CD8-positive, alpha-beta memory T cell (primary cell): Measurements from ENCODE around the gene RDH5. TPM values are rescaled to one million over a fixed set of nuclear protein-coding genes. Genes with fewer than 3 reads are reported as not detected.
"Not testable (repeated sequence)": the region's sequence is repeated elsewhere in the genome, so short reads cannot be mapped to it uniquely, and the experiment has no call there.

ENCODE experiments used
- CTCF ChIA-PET: fragments of 350-600 bp; sonication (Branson Sonifier 250); formaldehyde crosslinking; loops from one replicate; lab custom pipeline; 2021; ENCODE audit warnings: antibody characterized with exemption; lab: Charles Lee
- POLR2A ChIA-PET: fragments of 350-600 bp; sonication (Branson Sonifier 250); formaldehyde crosslinking; loops from one replicate; lab custom pipeline; 2021; ENCODE audit warnings: antibody characterized with exemption; lab: Charles Lee
- DNase-seq, 5 donors: peaks; one replicate each; pipeline versions ENCODE4 v3.0.0 to v3.0.0-alpha.2; 2020 to 2022; ENCODE audit warnings: mixed read lengths in 1 of 5
- H3K27ac ChIP-seq: one replicate; pipeline ENCODE4 v1.7.0; 2013; ENCODE audit warnings: low read depth, mild to moderate bottlenecking, low read length, moderate library complexity
- H3K27me3 ChIP-seq: 2 replicates; pipeline ENCODE4 v1.7.0; 2013; ENCODE audit warnings: low read length, mild to moderate bottlenecking; ENCODE audit not compliant: insufficient read depth, poor library complexity, severe bottlenecking
- H3K36me3 ChIP-seq: 2 replicates; pipeline ENCODE4 v1.7.0; 2013; ENCODE audit warnings: mild to moderate bottlenecking, low read length, moderate library complexity; ENCODE audit not compliant: insufficient read depth
- H3K4me1 ChIP-seq: 2 replicates; pipeline ENCODE4 v1.7.0; 2013; ENCODE audit warnings: mild to moderate bottlenecking, low read length, moderate library complexity; ENCODE audit not compliant: insufficient read depth
- H3K4me3 ChIP-seq: 2 replicates; pipeline ENCODE4 v1.7.0; 2013; ENCODE audit warnings: mild to moderate bottlenecking, low read length
- H3K9me3 ChIP-seq: 2 replicates; pipeline ENCODE4 v1.7.0; 2013; ENCODE audit warnings: mild to moderate bottlenecking, low read length
- H3K27ac Mint-ChIP-seq, 8 donors: one replicate each; pipeline ENCODE4 v1.8.0; 2020 to 2021; ENCODE audit warnings: mixed read lengths in 8 of 8, mild to moderate bottlenecking in 6 of 8, inconsistent platforms in 3 of 8, moderate library complexity in 3 of 8
- H3K27me3 Mint-ChIP-seq, 2 donors: one replicate each; pipeline ENCODE4 v1.8.0; 2020 to 2021; ENCODE audit warnings: mixed read lengths in 2 of 2, mild to moderate bottlenecking in 1 of 2, moderate library complexity in 1 of 2
- H3K36me3 Mint-ChIP-seq, 3 donors: one replicate each; pipeline ENCODE4 v1.8.0; 2020 to 2021; ENCODE audit warnings: mixed read lengths in 3 of 3, inconsistent platforms in 1 of 3, mild to moderate bottlenecking in 1 of 3
- H3K4me1 Mint-ChIP-seq, 3 donors: one replicate each; pipeline ENCODE4 v1.8.0; 2020 to 2021; ENCODE audit warnings: mixed read lengths in 3 of 3, inconsistent platforms in 1 of 3, mild to moderate bottlenecking in 1 of 3
- H3K4me3 Mint-ChIP-seq, 7 donors: one replicate each; pipeline ENCODE4 v1.8.0; 2020 to 2021; ENCODE audit warnings: mixed read lengths in 7 of 7, mild to moderate bottlenecking in 6 of 7, moderate library complexity in 4 of 7, inconsistent platforms in 2 of 7
- H3K9me3 Mint-ChIP-seq, 5 donors: one replicate each; pipeline ENCODE4 v1.8.0; 2020 to 2022; ENCODE audit warnings: mixed read lengths in 5 of 5, mild to moderate bottlenecking in 3 of 5, moderate library complexity in 2 of 5, inconsistent platforms in 1 of 5
- polyA plus RNA-seq: library from polyadenylated mRNA; unstranded; fragments of 300-500 nt; fragmentation: Illumina TruSeq; gene quantifications from one replicate; pipeline ENCODE4 v1.2.3, GENCODE V29; 2021
- total RNA-seq, 2 experiments: library from RNA; stranded (reverse); gene quantifications; one replicate each; pipeline ENCODE4 v1.2.3, GENCODE V29; 2021

The RDH5 gene
- total and polyA plus RNA-seq, 3 experiments from 2014 or later, result 0.90 to 8.5 (median 8.1) TPM

DNA sequence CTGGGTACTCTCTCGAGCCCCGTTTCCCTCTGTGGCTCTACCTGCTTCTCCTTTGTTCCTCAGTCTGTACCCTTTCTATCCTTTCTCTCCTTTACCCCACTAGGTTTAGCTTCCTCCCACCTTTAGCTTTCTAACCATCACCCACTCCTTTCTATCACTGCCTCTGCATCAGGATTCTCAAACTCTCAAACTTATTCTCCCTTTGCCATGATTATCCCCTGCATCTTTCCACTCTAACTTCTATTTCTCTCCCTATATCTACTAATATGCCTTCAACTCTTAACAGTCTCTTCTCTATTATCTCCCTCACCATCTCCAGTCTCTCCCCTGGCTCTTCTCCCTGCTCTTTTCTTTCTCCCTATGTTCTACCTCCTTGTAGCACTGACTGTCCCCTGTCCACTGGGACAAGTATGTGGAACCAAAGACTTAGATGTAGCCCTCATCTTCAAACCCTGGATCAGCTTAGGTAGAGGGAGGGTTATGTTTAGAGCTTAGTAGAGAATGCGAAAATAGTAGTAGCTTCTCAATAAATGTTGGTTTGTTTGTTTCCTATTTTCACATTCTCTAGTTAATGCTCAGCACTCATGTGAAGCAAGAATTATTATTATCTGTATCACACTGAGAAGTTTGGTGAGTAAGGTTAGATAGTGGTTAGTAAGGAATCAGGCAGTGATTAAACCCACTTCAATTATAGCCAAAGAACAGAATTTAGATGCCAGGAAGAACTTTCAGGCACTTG, 26.1 kb downstream of the RDH5 start:
- Histone ChIP-seq H3K27me3 (no peaks in the 10 kb centered on the region), H3K4me1 (peaks cover 20% of the 10 kb centered on the region), H3K4me3 (no peak overlapping the region), H3K27ac (no peak overlapping the region), H3K9me3 (no peaks in the 10 kb centered on the region), H3K36me3 (peaks cover 4% of the 10 kb centered on the region)
- peaks cover 28 to 44% (median 42%) of the 10 kb centered on the region in 3 donors for H3K4me1 Mint-ChIP-seq
- no peaks in the 10 kb centered on the region for H3K9me3 Mint-ChIP-seq
- POLR2A ChIA-PET, result interaction anchor here (0.9 kb wide), 1 partner anchor 228 kb away, joined by 8 read pairs; the partner anchor contains the start of gene RAB5B
- DNase-seq, result no peak
- H3K27ac Mint-ChIP-seq, result peak overlapping the region; percentile 4 to 86 (median 44)
- H3K4me3 Mint-ChIP-seq, result peak overlapping the region in 4 of 7 donors; percentile 9 to 86 (median 15)
- CTCF ChIA-PET, result interaction anchor here (1.3 to 4.0 kb wide), 4 partner anchors 8 to 193 kb away, joined by 3 to 21 read pairs (median 4); no protein-coding TSS in a partner anchor
- H3K27me3 Mint-ChIP-seq, result no peaks in the 10 kb centered on the region
- peaks cover 0 to 32% (median 3%) of the 10 kb centered on the region in 3 donors for H3K36me3 Mint-ChIP-seq

DNA sequence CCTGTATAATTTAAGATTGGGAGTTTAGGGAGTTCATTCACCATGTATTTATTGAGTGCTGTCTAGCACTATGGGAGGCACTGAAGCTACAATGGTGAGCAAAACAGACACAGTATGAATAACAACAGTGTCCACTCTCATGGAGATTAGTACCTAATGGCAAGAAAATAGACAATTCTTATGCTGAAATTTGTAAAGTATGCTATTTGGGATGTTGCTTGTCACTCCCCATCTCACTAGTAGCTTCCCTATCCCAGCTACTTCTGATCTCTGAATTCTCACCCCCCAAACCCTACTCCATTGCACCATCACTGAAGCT, 26.7 kb downstream of the RDH5 start:
- DNase-seq, result no peak
- POLR2A ChIA-PET, result interaction anchor here (0.9 to 1.0 kb wide), 2 partner anchors 9 to 227 kb away, joined by 3 to 8 read pairs; partner anchors contain the start of gene RAB5B
- Mint-ChIP-seq H3K4me3 (peak overlapping the region in 1 of 7 donors; percentile 4), H3K27me3 (no peaks in the 10 kb centered on the region), H3K27ac (peak overlapping the region in 7 of 8 donors; percentile 33 to 76 (median 52)), H3K4me1 (peaks cover 28 to 42% (median 42%) of the 10 kb centered on the region in 3 donors), H3K36me3 (peaks cover 0 to 37% (median 3%) of the 10 kb centered on the region in 3 donors), H3K9me3 (no peaks in the 10 kb centered on the region)
- Histone ChIP-seq H3K27ac (no peak overlapping the region), H3K4me1 (peaks cover 20% of the 10 kb centered on the region), H3K9me3 (no peaks in the 10 kb centered on the region), H3K4me3 (no peak overlapping the region), H3K36me3 (peaks cover 10% of the 10 kb centered on the region), H3K27me3 (no peaks in the 10 kb centered on the region)
- CTCF ChIA-PET, result interaction anchor here (1.3 to 4.0 kb wide), 4 partner anchors 9 to 193 kb away, joined by 3 to 21 read pairs (median 4); no protein-coding TSS in a partner anchor

DNA sequence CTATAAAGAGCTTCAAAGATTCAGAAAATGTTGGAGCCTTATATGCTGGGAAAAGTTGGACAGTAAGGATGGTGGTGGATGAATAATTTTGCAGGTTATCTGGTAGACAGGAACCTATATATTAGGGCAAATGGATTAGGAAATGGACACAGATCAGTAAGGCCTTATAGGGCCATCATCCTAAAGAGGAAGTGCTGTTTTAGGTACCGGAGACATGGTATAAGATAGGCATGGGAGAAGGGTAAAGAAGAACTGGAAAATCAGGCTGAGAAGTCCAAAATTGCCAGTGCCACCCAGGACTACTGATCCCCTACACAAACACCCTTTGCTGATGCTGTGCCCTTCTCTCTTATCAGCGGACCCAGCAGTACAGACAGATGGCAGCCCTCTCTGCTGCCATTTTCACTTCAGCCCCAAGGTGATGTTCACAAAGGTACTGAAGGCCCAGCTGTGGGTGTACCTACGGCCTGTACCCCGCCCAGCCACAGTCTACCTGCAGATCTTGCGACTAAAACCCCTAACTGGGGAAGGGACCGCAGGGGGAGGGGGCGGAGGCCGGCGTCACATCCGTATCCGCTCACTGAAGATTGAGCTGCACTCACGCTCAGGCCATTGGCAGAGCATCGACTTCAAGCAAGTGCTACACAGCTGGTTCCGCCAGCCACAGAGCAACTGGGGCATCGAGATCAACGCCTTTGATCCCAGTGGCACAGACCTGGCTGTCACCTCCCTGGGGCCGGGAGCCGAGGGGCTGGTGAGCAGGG, 28.2 kb downstream of the RDH5 start:
- H3K4me1 Mint-ChIP-seq, result peaks cover 20 to 37% (median 32%) of the 10 kb centered on the region in 3 donors
- no peak for DNase-seq
- no peaks in the 10 kb centered on the region for H3K9me3 ChIP-seq
- ChIA-PET CTCF (interaction anchor here (0.9 to 4.0 kb wide), 3 partner anchors 10 to 192 kb away, joined by 3 to 21 read pairs (median 3); no protein-coding TSS in a partner anchor), POLR2A (interaction anchor here (0.6 kb wide), 1 partner anchor 11 kb away, joined by 4 read pairs; no protein-coding TSS in a partner anchor)
- no peaks in the 10 kb centered on the region for H3K9me3 Mint-ChIP-seq
- peaks cover 15% of the 10 kb centered on the region for H3K4me1 ChIP-seq
- H3K27ac ChIP-seq, result no peak overlapping the region
- peaks cover 0 to 50% (median 3%) of the 10 kb centered on the region in 3 donors for H3K36me3 Mint-ChIP-seq
- H3K4me3 Mint-ChIP-seq, result no peak overlapping the region
- no peaks in the 10 kb centered on the region for H3K27me3 Mint-ChIP-seq
- no peaks in the 10 kb centered on the region for H3K27me3 ChIP-seq
- H3K27ac Mint-ChIP-seq, result peak overlapping the region; percentile 7 to 83 (median 59)
- peaks cover 14% of the 10 kb centered on the region for H3K36me3 ChIP-seq
- H3K4me3 ChIP-seq, result no peak overlapping the region

DNA sequence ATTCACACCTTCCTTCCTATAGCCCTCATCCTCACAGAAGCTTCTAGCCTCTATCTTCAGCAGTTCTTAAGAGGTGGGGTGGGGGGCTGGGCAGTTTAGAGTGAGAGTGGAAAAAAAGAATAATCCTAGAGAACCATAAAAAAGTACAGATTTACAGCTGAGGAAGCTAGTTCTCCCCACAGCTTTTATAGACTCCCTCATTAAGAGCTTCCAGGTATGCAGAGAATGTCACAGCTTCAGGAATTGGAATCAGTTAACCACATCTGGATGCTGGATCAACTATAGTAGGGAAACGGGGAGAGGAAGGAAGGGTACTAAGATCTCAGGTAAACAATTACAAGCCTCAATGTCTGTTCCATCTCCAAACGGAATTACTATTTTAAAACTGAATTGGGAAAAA, 35.1 kb downstream of the RDH5 start:
- no peak overlapping the region for H3K4me3 Mint-ChIP-seq
- no peak for DNase-seq
- ChIA-PET POLR2A (no interaction called here), CTCF (interaction anchor here (3.7 kb wide), 1 partner anchor 11 kb away, joined by 16 read pairs; the partner anchor contains the start of gene GDF11)
- H3K9me3 ChIP-seq, result no peaks in the 10 kb centered on the region
- H3K4me1 Mint-ChIP-seq, result peaks cover 0 to 6% (median 0%) of the 10 kb centered on the region in 3 donors
- H3K36me3 ChIP-seq, result peaks cover 52% of the 10 kb centered on the region
- peaks cover 7 to 83% (median 12%) of the 10 kb centered on the region in 3 donors for H3K36me3 Mint-ChIP-seq
- H3K4me3 ChIP-seq, result no peak overlapping the region
- no peaks in the 10 kb centered on the region for H3K9me3 Mint-ChIP-seq
- no peaks in the 10 kb centered on the region for H3K27me3 Mint-ChIP-seq
- peak overlapping the region in 7 of 8 donors; percentile 7 to 86 (median 71) for H3K27ac Mint-ChIP-seq
- no peaks in the 10 kb centered on the region for H3K27me3 ChIP-seq
- H3K4me1 ChIP-seq, result no peaks in the 10 kb centered on the region
- H3K27ac ChIP-seq, result no peak overlapping the region

DNA sequence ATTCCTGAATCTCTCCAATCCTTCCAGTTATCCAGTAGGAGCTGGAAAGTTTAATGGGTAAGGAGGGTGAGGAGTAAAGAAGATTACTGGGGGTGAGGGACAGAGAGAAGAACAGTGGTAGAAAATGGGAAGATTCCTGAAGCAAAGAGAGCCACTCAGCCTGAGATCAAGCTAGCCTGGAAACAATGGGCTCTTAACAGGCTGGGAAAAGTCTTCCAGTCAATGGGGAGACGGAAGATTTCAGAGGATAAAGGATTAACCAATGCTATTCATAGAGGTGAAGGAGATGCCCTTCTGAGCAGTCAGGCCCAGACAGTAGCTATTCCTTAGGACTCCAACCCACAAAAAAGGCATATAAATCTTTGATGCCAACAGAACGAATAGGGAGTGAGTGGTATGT, 37.5 kb downstream of the RDH5 start:
- Histone ChIP-seq H3K36me3 (peaks cover 49% of the 10 kb centered on the region), H3K4me3 (no peak overlapping the region), H3K4me1 (no peaks in the 10 kb centered on the region), H3K27ac (no peak overlapping the region), H3K9me3 (no peaks in the 10 kb centered on the region), H3K27me3 (no peaks in the 10 kb centered on the region)
- Mint-ChIP-seq H3K4me1 (peaks cover 2 to 12% (median 4%) of the 10 kb centered on the region in 3 donors), H3K9me3 (no peaks in the 10 kb centered on the region), H3K27ac (peak overlapping the region in 7 of 8 donors; percentile 11 to 92 (median 54)), H3K27me3 (no peaks in the 10 kb centered on the region), H3K4me3 (no peak overlapping the region), H3K36me3 (peaks cover 10 to 77% (median 14%) of the 10 kb centered on the region in 3 donors)
- ChIA-PET CTCF (interaction anchor here (1.0 to 3.7 kb wide), 4 partner anchors 10 to 272 kb away, joined by 3 to 16 read pairs (median 4); partner anchors contain the start of gene GDF11), POLR2A (no interaction called here)
- DNase-seq, result no peak

DNA sequence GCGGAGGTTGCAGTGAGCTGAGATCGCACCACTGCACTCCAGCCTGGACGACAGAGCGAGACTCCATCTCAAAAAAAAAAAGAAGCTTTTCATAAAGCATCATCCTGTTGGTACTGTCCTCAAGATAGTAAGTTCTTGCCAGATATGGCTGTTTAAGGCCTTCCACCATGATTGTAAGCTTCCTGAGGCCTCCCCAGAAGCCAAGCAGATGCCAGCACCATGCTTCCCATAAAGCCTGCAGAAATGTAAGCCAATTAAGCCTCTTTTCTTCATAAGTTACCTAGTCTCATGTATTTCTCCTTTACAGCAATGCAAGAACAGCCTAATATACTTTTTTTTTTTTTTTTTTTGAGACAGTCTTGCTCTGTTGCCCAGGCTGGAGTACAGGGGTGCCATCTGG, 38.4 kb downstream of the RDH5 start:
- H3K9me3 ChIP-seq, DNase-seq, POLR2A ChIA-PET, H3K27me3 ChIP-seq, H3K4me1 ChIP-seq, H3K4me3 Mint-ChIP-seq, H3K4me3 ChIP-seq, H3K9me3 Mint-ChIP-seq, H3K27me3 Mint-ChIP-seq, H3K27ac ChIP-seq: not testable (repeated sequence)
- peaks cover 10 to 76% (median 14%) of the 10 kb centered on the region in 3 donors for H3K36me3 Mint-ChIP-seq
- H3K36me3 ChIP-seq, result peaks cover 49% of the 10 kb centered on the region
- H3K4me1 Mint-ChIP-seq, result peaks cover 2 to 12% (median 4%) of the 10 kb centered on the region in 3 donors
- CTCF ChIA-PET, result interaction anchor here (1.0 to 1.3 kb wide), 2 partner anchors 11 to 271 kb away, joined by 3 read pairs; no protein-coding TSS in a partner anchor
- peak overlapping the region in 2 of 8 donors; percentile 54 to 92 for H3K27ac Mint-ChIP-seq

DNA sequence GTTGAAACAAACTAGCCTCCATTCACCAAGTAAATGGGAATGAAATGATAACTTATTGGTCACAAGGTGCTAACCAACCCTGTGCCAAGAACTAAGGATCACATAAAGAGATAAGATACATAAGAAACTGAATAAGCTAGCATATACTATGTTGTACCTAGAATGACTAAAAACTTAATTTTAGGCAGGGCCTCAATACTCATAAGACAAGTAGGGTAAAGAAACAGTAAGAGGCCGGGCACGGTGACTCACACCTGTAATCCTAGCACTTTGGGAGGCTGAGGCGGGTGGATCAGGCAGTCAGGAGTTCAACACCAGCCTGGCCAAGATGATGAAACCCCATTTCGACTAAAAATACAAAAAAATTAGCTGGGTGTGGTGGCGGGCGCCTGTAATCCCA, 40.5 kb downstream of the RDH5 start:
- Histone ChIP-seq H3K9me3 (no peaks in the 10 kb centered on the region), H3K36me3 (peaks cover 49% of the 10 kb centered on the region), H3K4me3 (no peak overlapping the region), H3K27ac (no peak overlapping the region), H3K4me1 (no peaks in the 10 kb centered on the region), H3K27me3 (no peaks in the 10 kb centered on the region)
- Mint-ChIP-seq H3K4me1 (peaks cover 4 to 13% (median 5%) of the 10 kb centered on the region in 3 donors), H3K4me3 (no peak overlapping the region), H3K27me3 (no peaks in the 10 kb centered on the region), H3K9me3 (no peaks in the 10 kb centered on the region), H3K27ac (peak overlapping the region in 4 of 8 donors; percentile 24 to 84 (median 52)), H3K36me3 (peaks cover 10 to 71% (median 16%) of the 10 kb centered on the region in 3 donors)
- no peak for DNase-seq
- POLR2A ChIA-PET, result no interaction called here
- CTCF ChIA-PET, result interaction anchor here (1.1 kb wide), 1 partner anchor 22 kb away, joined by 3 read pairs; no protein-coding TSS in a partner anchor
